NCI-H1417 treated with DMSO at 0.1 percent for 48 hours (cell line): ENCODE results near the gene UTS2R.
"Not testable (repeated sequence)": the region's sequence is repeated elsewhere in the genome, so short reads cannot be mapped to it uniquely, and the experiment has no call there.

Experiments
- DNase-seq: peaks from one replicate; lab custom pipeline; 2025; lab: John Stamatoyannopoulos, UW

Gene UTS2R

DNA sequence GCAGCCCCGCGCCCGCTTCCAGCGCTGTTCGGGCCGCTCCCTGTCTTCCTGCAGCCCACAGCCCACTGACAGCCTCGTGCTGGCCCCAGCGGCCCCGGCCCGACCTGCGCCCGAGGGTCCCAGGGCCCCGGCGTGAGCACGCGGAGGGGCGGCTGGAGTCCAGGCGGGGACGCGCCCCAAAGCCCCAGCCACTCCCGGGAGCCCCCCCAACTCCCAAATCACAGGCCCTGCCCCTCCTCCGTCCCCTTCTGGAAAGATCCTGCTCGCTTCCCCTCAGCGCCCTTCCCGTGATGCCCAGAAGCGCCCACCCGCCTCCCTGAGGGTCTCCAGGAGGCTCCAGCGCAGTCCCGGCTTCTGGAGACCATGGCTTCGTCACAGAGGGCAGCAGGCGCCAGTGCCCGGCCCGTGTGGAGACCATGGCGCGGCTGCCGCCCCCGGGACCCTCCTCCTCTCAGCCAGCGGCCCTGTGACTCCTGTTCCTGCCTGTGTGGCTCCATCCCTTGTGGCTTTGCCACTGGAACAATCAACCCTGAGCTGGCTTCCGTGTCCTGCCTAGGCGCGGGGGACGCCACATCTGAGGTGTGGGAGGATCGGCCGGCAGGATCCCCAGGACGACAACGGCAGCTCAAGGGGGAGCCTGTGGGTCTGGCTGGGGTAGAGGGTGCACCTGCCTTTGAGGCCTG is 3.9 kb downstream of the UTS2R start:
- no peak for DNase-seq

- no peak for DNase-seq
Measured at GRCh38 chr17:82376042-82376730, 4.6 kb downstream of the UTS2R start.

DNA sequence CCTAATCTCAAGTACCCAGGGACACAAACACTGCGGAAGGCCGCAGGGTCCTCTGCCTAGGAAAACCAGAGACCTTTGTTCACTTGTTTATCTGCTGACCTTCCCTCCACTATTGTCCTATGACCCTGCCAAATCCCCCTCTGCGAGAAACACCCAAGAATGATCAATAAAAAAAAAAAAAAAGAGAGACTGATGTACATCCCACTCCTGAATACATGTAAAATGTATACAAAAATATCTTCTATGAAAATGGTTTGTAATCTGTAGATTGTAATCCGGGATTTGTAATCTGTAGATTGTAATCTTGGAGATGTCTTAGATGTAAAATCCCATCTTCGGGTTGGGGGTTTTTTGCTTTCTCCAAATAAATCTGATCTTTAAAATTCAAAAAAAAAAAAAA is 5.7 kb downstream of the UTS2R start:
- DNase-seq = not testable (repeated sequence)

GRCh38 chr17:82377924-82378740 is 6.6 kb downstream of the UTS2R start:
- no peak for DNase-seq

- DNase-seq = no peak
Measured at GRCh38 chr17:82378741-82379021, 7.1 kb downstream of the UTS2R start.

- DNase-seq = no peak
Measured at GRCh38 chr17:82380860-82381702, 9.5 kb downstream of the UTS2R start.

- DNase-seq = not testable (repeated sequence)
Measured at GRCh38 chr17:82381703-82382009, 10.1 kb downstream of the UTS2R start.

GRCh38 chr17:82382220-82382932 is 10.8 kb downstream of the UTS2R start:
- DNase-seq = not testable (repeated sequence)

GRCh38 chr17:82382933-82383255 is 11.3 kb downstream of the UTS2R start:
- no peak for DNase-seq

DNA sequence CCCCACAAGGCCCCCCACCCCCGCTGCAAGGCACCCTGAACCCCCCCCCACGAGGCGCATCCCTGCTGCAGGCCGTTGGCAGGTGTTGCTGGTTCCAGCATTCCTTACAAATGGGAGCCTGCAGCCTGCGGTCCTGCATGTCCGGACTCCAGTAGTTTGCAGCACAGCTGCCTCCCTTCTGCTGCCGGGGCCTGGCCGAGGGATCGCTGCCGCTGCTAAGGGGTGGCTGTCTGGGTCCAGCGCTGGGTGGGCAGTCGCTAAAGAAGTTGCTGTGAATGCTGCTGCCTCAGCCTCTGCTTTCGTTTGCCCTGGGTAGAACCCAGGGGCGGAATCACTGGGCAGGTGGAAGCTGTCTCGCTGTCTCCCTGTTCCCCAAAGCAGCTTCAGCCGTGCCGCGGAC is 11.8 kb downstream of the UTS2R start:
- DNase-seq = no peak

- no peak for DNase-seq
Measured at GRCh38 chr17:82384051-82384729, 12.6 kb downstream of the UTS2R start.

DNA sequence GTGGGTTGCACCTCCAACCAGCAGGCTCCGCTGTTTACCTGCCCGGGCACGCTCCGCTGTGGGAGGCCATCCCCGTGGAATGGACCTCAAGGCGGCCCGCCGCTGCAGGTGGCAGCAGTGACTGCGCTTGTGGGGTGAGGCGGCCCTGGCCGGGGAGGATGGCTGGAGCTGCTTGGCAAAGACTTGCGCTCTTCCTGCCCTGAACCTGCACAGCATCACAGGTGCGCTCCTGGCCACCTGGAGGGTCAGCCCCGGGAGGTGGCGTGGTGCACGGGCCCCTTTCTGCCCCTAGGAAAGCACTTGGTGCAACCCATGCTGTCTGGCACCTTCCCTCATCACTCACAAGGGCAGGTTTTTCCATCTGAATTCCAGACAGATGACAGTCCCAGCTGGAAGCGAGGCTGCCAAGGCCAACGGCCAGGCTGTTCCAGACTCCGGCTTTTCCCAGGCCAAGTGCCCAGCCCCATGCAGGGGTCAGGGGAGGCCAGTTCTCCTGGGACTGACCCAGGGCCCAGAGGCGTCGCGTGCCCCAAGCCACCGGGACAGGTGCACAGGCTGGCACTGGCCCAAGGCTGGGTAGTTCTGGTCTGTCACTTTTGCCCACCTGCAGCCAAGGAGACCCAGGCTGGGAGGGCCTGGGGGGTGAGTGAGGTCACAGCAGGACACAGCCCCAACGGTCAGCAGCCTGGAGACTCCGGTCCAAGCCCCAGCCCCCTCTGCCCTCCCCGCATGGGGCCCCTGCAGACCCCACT is 13.3 kb downstream of the UTS2R start:
- DNase-seq = peak; percentile 41

DNA sequence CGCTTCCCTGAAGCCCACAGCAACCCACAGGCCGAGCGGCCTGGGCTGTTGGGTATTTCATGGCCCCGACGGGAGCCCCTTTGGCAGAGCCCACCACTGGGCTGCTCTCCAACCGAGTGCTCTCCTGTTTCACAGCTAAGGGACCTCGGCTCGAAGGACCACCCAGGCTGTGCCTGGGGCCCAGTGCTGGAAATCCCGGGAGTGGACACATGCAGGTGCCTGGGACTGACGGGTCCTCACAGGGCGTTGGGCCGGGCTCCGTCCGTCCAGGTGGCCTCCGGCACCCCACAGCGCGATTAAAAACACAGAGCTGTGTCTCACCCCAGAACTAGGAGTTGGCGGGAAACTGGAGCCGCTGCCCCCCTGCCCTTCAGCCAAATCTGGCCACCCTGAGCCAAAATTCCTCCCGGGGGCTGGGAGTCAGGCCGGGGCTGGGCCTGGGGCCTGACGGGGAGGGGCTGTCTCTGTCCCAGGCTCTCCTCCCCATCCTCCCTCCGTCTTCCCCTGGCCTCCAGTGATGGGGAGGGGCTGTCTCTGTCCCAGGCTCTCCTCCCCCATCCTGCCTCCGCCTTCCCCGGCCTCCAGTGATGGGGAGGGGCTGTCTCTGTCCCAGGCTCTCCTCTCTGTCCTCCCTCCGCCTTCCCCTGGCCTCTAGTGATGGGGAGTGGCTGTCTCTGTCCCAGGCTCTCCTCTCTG is 14.1 kb downstream of the UTS2R start:
- no peak for DNase-seq

- no peak for DNase-seq
Measured at GRCh38 chr17:82386255-82386831, 14.8 kb downstream of the UTS2R start.

DNA sequence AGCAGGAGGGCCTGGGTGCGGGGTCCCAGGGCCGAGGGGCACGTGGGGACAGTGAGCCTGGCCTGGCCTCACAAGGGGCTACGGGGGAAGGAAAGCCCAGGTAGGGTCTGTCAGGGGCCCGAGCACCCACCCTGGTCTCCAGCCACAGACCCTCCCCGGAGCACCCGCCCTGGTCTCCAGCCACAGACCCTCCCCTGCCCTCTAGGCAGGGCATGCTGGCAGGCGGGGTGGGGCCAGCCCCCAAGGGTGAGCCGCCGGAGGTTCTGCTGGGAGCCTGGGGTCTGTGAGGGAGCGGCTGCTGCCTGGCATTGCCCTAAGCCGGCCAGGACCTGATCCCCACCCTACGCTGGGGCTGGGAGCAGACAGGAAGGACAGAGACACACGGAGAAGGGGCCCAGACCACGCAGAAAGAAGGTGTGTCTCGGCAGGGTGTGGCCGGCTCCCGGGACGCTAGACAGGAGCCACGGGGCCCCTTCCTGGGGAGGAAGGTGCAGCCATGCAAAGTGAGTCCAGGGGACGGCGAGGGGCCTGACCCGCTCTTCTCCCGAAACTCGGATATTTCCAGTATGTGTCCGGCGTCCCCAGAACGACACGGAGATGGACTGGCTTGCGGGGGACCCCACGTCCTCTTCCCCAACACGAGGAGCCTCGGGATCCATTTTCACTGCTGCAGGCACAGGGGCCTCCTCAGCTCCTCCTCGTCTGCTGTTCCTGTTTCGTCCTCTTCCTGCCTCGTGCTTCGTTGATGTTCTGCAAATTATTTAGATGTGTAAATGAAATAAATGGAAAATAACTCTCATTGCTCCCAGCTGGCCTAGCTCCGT is 15.5 kb downstream of the UTS2R start:
- DNase-seq = no peak

DNA sequence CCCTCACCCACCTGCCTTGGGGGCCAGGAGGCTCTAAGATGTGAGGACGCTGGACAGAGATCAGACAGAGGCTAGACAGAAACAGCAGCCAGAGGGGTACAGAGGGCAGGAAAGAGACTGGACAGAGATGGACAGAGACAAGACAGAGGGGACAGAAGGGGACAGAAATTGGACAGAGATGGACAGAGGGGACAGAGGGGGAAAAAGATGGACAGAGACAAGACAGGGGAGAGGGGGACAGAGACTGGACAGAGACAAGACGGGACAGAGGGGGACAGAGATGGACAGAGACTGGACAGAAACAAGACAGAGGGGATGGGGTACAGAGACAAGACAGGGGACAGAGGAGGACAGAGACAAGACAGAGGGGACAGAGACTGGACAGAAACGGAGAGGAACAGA is 16.1 kb downstream of the UTS2R start:
- DNase-seq = no peak

DNA sequence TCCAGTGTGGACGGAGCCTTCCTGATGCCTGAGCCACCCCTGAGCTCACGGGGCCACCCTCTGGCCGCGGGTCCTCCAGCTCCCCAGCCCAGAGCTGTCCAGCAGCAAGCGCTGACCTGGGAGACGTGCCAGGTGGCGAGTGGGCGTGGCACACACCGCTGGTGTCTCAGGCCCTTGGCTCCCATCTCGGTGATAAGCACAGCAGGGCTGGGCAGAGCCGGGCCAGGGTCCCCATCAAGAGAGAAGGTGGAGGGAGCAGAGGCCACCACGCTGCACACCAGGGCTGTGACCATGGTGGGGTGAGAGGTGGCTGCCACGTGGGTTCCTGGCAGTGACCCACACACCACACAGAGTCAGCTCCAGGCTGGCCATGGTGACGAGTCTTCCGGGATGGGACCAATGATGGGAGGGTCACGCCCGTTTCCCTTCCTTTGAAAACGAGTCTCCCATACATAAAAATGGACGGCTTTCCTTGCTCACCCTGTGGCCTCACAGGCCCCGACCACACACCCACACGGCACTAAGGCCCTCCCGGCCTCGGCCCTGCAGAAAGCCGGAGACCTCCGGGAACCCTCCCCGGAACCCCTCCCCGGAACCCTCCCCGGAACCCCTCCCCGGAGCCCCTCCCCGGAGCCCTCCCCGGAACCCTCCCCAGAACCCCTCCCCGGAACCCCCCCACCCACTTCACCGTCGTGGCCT is 16.8 kb downstream of the UTS2R start:
- no peak for DNase-seq

GRCh38 chr17:82388922-82389283 is 17.3 kb downstream of the UTS2R start:
- DNase-seq = no peak
